Measurements from ENCODE around the gene ZDHHC14.

The ZDHHC14 gene

DNA sequence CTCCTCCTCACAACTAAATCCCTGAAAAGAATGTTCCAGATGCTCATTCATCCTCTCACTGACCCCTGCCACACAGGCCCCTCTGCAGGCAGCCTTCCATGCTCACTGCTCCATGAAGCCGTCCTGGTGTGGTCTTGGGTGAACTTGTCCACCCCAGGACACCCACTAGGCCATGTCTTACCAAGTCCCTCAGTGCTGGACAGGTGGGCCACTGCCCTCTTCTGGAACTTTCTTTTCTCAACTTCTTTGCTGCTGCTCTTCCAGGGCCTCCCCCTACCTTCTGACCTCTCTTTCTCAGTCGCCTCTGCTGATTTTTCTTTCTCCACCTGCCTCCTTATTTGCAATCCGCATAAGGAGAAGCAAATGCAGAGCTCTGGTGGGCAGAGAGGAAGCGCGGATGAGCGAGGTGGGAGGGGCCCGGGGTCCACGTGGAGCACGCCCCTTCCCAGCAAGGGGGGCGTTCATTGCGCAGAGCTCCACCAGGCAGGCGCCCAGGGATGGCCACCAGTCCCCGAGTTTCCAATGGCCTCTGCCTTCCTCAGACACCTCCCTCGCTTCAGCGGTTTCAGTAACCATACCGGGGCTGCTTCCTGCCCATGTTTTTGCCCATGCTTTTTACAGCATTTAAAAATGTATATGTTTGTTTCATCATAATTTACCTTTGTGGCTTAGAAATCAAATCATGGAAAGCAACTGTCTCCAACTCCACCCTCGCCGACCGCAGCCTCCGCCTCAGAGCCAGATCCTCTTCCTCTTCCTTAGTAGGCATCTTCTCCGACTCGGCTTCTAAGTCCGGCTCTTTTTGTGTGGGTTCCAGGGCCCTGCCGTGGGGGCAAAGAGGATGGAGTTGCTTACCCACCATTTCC, 129.6 kb downstream of the ZDHHC14 start:
- TF ChIP-seq, protein P1, sequence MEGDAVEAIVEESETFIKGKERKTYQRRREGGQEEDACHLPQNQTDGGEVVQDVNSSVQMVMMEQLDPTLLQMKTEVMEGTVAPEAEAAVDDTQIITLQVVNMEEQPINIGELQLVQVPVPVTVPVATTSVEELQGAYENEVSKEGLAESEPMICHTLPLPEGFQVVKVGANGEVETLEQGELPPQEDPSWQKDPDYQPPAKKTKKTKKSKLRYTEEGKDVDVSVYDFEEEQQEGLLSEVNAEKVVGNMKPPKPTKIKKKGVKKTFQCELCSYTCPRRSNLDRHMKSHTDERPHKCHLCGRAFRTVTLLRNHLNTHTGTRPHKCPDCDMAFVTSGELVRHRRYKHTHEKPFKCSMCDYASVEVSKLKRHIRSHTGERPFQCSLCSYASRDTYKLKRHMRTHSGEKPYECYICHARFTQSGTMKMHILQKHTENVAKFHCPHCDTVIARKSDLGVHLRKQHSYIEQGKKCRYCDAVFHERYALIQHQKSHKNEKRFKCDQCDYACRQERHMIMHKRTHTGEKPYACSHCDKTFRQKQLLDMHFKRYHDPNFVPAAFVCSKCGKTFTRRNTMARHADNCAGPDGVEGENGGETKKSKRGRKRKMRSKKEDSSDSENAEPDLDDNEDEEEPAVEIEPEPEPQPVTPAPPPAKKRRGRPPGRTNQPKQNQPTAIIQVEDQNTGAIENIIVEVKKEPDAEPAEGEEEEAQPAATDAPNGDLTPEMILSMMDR (IDR thresholded peaks at IDR 0.05), result no peak

DNA sequence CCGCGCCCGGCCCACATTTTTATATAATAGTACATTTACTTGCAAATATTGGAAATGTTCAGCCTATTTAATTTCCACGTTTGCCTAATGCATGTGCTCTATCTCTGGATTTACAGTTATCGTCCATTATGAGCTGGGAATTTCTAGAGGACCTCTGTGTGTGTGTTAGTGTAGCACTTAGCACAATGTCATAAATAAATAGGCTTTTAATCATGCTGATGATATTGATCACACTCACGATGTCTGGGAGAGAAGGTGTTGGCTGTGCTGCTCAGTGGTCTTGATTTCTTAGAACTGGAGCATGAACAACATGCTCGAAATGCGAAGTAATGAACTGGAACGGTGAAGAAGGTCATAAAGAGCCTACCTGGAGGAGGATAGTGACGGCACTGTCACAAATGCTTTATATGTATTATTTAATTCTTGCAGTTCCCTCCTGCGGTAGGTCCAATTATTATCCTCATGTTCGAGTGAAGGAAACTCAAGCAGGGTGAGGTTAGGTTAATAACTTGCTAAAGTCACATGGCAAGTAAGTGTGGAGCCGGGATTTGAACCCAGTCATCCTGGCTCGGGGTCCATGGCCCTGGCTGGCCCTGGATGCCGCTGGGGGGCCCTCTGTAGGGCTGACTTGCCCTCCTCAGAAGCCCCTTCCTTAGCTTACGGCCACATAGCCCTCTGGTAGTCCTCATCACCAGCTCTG, 130.8 kb downstream of the ZDHHC14 start:
- TF ChIP-seq, protein P1 (IDR thresholded peaks at IDR 0.05), result no peak

DNA sequence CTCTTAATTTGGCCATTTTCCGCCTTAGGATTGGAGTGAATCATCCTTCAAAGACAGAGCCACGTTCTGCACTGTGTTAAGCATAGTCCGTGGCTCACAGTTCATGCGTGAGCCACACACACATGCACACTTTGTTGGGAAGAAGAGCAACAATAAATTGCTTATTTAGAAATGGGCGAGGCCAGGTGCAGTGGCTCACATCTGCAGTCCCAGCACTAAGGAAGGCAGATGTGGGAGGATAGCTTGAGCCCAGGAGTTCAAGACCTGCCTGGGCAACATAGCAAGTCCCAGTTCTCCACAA, 131.3 kb downstream of the ZDHHC14 start:
- TF ChIP-seq, protein P1 (IDR thresholded peaks at IDR 0.05), result no peak

GRCh38 chr6:157513004-157513603, 132.1 kb downstream of the ZDHHC14 start:
- TF ChIP-seq, protein P1 (IDR thresholded peaks at IDR 0.05), result no peak

DNA sequence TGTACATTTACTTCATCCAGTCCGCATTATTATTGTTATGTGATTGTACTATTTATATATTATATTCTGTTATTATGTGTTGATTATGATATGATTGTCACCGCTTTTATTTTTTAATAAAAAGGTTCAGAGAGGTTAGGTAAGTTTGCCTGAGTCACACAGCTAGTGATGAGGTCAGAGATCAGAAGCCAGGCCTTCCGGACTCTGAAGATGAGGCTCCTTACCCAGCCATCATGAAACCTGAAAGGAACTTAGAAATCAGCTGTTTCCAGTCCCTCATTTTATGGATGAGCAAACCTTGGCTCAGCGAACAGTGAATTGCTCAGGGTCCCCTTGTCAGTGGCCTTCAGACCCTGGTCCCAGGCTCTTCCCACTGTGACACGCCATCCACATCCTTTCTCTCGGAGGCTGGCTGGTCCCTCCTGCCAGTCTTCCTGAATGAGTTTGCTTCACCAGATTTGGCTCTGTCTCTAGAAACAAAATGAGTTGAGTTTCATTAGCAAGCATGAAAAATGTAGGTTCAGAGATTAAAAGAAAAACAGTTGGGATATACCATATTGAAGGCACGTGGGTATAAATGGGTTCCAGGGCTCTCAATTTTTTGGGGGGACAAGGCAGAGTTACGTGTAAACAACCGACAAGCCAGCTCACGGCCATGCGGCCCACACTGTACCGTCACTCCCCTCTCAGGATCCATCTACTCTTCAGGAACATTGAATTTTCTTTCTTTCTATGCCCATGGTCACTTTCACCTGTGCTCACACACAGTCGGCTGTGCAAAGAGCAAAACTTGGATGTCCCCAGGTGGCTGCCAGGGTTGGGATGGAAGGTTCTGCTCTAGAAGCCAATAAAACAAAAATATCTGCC, 132.9 kb downstream of the ZDHHC14 start:
- TF ChIP-seq, protein P1 (IDR thresholded peaks at IDR 0.05), result no peak

DNA sequence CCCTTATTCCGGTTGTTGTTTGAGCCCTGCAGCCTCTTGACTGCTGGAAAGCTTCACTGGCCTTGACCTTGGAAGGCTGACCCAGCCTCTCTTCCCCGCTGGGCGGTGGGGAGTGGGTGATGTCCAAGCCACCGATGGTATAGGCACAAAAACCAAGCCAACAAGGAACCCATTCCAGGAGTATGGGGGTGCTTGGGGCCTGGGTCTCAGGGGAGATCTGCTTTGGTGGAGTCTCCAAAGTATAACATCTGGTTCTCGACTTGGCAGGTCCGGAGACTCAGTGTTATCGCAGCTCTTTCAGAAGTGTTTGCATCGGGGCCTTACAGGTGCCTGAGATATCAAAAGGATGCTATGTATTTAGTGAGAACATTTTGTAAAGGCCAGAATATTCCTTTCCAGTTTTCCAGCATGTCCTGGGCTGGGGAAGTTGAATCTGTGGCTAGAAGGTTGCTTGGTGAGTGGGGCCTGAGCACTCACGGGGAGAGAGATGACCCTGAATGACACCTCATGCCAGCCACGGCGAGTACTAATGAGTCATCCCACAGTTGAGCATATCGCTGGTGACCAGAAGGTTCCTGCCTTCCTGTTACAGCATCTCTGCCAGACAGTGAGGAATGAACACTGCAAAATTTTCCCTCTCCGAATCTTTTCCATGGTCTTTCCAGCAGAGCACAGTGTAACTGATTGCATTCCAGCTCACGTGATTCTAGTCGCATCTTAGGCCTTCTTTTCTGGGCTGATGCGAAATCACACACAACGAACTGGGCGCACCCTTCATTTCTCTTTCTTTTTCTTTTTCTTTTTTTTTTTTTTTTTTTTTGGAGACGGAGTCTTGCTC, 133.9 kb downstream of the ZDHHC14 start:
- TF ChIP-seq, protein P1 (IDR thresholded peaks at IDR 0.05), result no peak

Measured in LNCAP (cell line).